GM19043 (cell line): ENCODE results near the gene TBCCD1.
"Not testable (repeated sequence)": the region's sequence is repeated elsewhere in the genome, so short reads cannot be mapped to it uniquely, and the experiment has no call there.

Experiments
- ATAC-seq: cut with Tn5 transposase; IDR thresholded peaks from one replicate; pipeline ENCODE4 v1.9.1; 2021; ENCODE audit warnings: low read depth; ENCODE audit not compliant: unreplicated experiment

Gene TBCCD1

DNA sequence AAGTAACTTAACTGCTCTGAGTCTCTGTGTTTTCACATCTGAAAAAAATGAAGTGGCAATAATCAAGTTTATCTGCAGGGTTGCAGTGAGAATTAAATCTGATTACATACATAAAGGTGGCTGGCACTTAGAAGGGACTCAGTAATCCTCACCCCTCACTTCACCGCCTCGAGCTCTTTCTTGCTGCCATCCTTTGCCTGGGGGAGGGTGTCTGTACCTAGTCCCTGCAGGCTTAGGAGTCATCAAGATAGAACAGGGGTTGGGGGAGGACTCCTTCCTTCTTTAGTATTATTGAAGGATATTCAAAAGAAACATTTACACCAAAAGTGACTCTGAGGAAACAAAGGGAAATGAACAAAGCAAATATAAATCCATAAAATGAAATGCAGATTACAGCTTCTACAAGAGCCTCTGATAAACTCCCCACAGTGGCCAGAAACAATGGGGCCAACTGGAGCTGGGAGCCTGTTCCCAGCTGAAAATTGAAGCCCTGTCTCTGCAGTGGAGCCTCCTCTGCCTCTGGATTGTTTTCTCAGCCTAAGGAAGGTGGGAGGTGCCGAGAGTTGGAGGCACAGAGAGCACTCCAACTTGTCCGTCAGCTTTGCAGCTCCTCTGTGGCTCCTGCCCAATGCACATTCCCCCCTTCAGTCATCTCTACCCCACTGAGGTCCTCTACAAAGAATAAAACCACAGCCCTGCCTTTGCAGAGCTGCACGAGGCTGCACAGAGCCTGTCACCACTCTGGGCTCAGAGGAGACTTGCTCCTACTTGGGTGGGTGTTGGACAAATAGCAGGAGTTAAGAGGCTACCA, 64.8 kb downstream of the TBCCD1 start:
- ATAC-seq: no peak

DNA sequence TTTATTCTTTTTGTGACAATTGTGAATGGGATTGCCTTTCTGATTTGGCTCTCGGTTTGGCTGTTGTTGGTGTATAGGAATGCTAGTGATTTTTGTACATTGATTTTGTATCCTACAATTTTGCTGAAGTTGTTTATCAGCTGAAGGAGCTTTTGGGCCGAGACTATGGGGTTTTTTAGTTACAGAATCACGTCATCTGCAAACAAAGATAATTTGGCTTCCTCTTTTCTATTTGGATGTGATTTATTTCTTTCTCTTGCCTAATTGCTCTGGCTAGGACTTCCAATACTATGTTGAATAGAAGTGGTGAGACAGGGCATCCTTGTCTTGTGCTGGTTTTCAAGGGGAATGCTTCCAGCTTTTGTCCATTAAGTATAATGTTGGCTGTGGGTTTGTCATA, 67.2 kb downstream of the TBCCD1 start:
- not testable (repeated sequence) for ATAC-seq

DNA sequence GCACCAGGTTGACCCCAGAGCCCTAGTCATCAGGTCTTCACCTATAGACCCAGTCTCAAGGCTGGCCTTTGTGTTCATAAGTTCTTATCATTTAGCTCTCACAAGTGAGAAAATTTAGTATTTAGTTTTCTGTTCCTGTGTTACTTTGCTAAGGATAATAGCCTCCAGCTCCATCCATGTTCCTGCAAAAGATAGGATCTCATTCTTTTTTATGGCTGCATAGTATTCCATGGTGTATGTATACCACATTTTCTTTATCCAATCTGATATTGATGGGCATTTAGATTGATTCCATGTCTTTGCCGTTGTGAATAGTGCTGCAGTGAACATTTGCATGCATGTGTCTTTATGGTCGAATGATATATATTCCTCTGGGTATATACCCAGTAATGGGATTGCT, 69.1 kb downstream of the TBCCD1 start:
- not testable (repeated sequence) for ATAC-seq

DNA sequence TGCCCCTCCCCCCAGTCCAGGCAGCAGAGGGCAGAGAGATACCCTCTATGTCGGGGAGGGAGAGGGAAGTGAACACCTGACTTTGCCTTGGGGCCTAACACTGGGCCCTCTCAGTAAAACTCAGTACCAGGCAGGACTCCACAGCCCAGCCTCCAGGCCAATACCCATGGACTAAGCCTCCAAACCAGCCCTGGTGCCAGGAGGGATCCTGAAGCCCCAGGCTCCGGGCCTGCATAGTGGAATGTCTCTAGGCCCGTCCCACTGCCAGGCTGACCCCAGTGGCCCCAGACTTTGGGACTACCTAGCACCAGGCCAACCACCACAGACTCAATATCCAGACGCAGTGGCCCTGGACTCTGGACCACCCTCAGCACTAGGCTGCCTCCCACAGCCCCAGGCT, 69.5 kb downstream of the TBCCD1 start:
- ATAC-seq: no peak

DNA sequence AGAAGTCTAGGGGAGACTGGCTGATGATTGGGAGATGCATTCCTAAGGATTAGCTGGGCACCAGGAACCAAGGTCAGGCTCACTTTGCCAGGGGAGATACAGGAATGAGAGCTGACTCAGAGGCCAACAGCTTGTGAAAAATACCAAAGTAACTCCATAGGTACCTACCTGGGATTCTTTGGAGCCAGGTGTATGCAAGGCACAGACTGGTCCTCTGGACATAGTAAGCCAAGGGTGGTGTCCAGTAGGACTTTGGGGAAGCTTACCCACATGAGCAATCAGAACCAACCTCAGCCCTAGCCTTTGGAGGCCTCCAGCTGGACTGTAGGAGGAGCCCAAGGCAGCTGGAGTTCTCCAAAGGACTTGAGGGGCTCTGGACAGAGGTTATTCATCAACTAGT, 70.5 kb downstream of the TBCCD1 start:
- no peak for ATAC-seq
